SK-N-SH (cell line): ENCODE data around the gene TMEM161B. TPM values are rescaled to one million over a fixed set of nuclear protein-coding genes. Genes with fewer than 3 reads are reported as not detected.
"Not testable (repeated sequence)": the region's sequence is repeated elsewhere in the genome, so short reads cannot be mapped to it uniquely, and the experiment has no call there.

Source experiments
- CTCF ChIA-PET: fragments of 300-600, 350-600 bp; formaldehyde crosslinking; extraction: SDS; loops from one replicate; lab custom pipeline; 2021; lab: Yijun Ruan, JAX
- POLR2A ChIA-PET: fragments of 350-600 bp; sonication (Branson Sonifier 250); formaldehyde crosslinking; extraction: SDS; loops from one replicate; lab custom pipeline; 2020; ENCODE audit warnings: antibody characterized with exemption, inconsistent platforms; lab: Yijun Ruan, JAX
- DNase-seq: peaks from one replicate; pipeline ENCODE4 v3.0.0; 2012
- H2AFZ ChIP-seq: fragments of 200-600 bp; sonication (generic); 2 replicates; pipeline ENCODE4 v1.8.1; 2016; ENCODE audit warnings: antibody characterized with exemption, mild to moderate bottlenecking, low read depth
- H3F3A ChIP-seq: fragments of 200-600 bp; sonication (generic); replicated peaks from 2 replicates; pipeline ENCODE3; 2016; ENCODE audit warnings: antibody characterized with exemption, mild to moderate bottlenecking; ENCODE audit not compliant: insufficient read depth
- H3K27ac ChIP-seq, 2 experiments: fragments of 200-500 bp in 1 of 2; fragments of 200-600 bp in 1 of 2; sonication (Bioruptor generic) in 1 of 2; sonication (generic), shearing (Covaris generic) in 1 of 2; 2 replicates each; pipeline versions ENCODE4 v1.5.1 to v1.6.1; 2014 to 2016; ENCODE audit warnings: low read depth in 2 of 2, inconsistent platforms in 1 of 2, low read length in 1 of 2, mild to moderate bottlenecking in 1 of 2, mixed read lengths in 1 of 2
- H3K27me3 ChIP-seq: fragments of 200-600 bp; sonication (generic), shearing (Covaris generic); 2 replicates; pipeline ENCODE4 v1.6.1; 2016; ENCODE audit warnings: mixed run types; ENCODE audit not compliant: insufficient read depth
- H3K36me3 ChIP-seq, 2 experiments: fragments of 200-500 bp in 1 of 2; fragments of 200-600 bp in 1 of 2; sonication (Bioruptor generic) in 1 of 2; sonication (generic) in 1 of 2; replicated peaks in 1 of 2; 2 replicates each; pipeline versions ENCODE3 to v1.5.1; 2014 to 2016; ENCODE audit warnings: low read length in 1 of 2, mild to moderate bottlenecking in 1 of 2; ENCODE audit not compliant: insufficient read depth in 2 of 2, control insufficient read depth in 1 of 2
- H3K4me1 ChIP-seq, 2 experiments: fragments of 200-500 bp in 1 of 2; fragments of 200-600 bp in 1 of 2; sonication (Bioruptor generic) in 1 of 2; sonication (generic), shearing (Covaris generic) in 1 of 2; 2 replicates each; pipeline versions ENCODE4 v1.5.1 to v1.6.1; 2014 to 2016; ENCODE audit warnings: low read depth in 1 of 2, low read length in 1 of 2, mixed run types in 1 of 2; ENCODE audit not compliant: insufficient read depth in 2 of 2, control insufficient read depth in 1 of 2
- H3K4me2 ChIP-seq: fragments of 200-600 bp; sonication (generic), shearing (Covaris generic); 2 replicates; pipeline ENCODE4 v1.6.1; 2017; ENCODE audit warnings: mixed run types
- H3K4me3 ChIP-seq, 2 experiments: fragments of 200-500 bp in 1 of 2; fragments of 200-600 bp in 1 of 2; sonication (Bioruptor generic) in 1 of 2; sonication (generic), shearing (Covaris generic) in 1 of 2; 2 replicates each; pipeline versions ENCODE4 v1.5.1 to v1.8.1; 2014 to 2016; ENCODE audit warnings: low read depth in 2 of 2, inconsistent platforms in 1 of 2, low read length in 1 of 2, mild to moderate bottlenecking in 1 of 2, mixed read lengths in 1 of 2, moderate library complexity in 1 of 2
- H3K79me2 ChIP-seq: fragments of 200-600 bp; sonication (generic); 2 replicates; pipeline ENCODE4 v1.8.1; 2017; ENCODE audit warnings: mild to moderate bottlenecking; ENCODE audit not compliant: insufficient read depth
- H3K9ac ChIP-seq: fragments of 200-600 bp; sonication (generic); 2 replicates; pipeline ENCODE4 v1.6.1; 2017; ENCODE audit warnings: mixed run types
- H3K9me2 ChIP-seq: fragments of 200-600 bp; sonication (generic); 2 replicates; pipeline ENCODE4 v1.6.1; 2017; ENCODE audit warnings: mixed run types
- H3K9me3 ChIP-seq: fragments of 200-600 bp; sonication (generic); 2 replicates; pipeline ENCODE4 v1.6.1; 2017; ENCODE audit warnings: mixed run types, mild to moderate bottlenecking, moderate library complexity
- H4K20me1 ChIP-seq: fragments of 200-600 bp; sonication (generic); 2 replicates; pipeline ENCODE4 v1.6.1; 2017; ENCODE audit warnings: mild to moderate bottlenecking, mixed run types; ENCODE audit not compliant: insufficient read depth
- FOSL2 ChIP-seq: IDR thresholded peaks from 2 replicates; pipeline ENCODE4 v1.4.0; 2012; ENCODE audit warnings: low read depth, mild to moderate bottlenecking, moderate library complexity, borderline replicate concordance
- GABPA ChIP-seq: IDR thresholded peaks from 2 replicates; pipeline ENCODE4 v1.4.0; 2012; ENCODE audit warnings: low read depth, mild to moderate bottlenecking
- JUND ChIP-seq: IDR thresholded peaks from 2 replicates; pipeline ENCODE4 v1.4.0; 2012
- RAD21 ChIP-seq: IDR thresholded peaks from 2 replicates; pipeline ENCODE4 v1.6.1; 2012; ENCODE audit warnings: mild to moderate bottlenecking, low read length
- RCOR1 ChIP-seq: fragments of 150-350 bp; IDR thresholded peaks from 2 replicates; pipeline ENCODE4 v1.6.1; 2017; ENCODE audit warnings: antibody characterized with exemption, low read length
- RFX5 ChIP-seq: IDR thresholded peaks from 2 replicates; pipeline ENCODE4 v1.6.1; 2012; ENCODE audit warnings: mild to moderate bottlenecking, improper control_type of control experiment, low read length
- RXRA ChIP-seq: IDR thresholded peaks from 2 replicates; pipeline ENCODE4 v1.4.0; 2012; ENCODE audit warnings: low read depth, mild to moderate bottlenecking, borderline replicate concordance
- TAF1 ChIP-seq: IDR thresholded peaks from 2 replicates; pipeline ENCODE4 v1.6.1; 2012; ENCODE audit warnings: low read depth, mild to moderate bottlenecking, low read length, moderate library complexity, borderline replicate concordance
- TEAD4 ChIP-seq: IDR thresholded peaks from 2 replicates; pipeline ENCODE4 v1.4.0; 2012; ENCODE audit warnings: mild to moderate bottlenecking, borderline replicate concordance; ENCODE audit not compliant: insufficient read depth
- YY1 ChIP-seq: IDR thresholded peaks from 2 replicates; pipeline ENCODE4 v1.4.0; 2012; ENCODE audit warnings: low read depth, mild to moderate bottlenecking
- WGBS: methylation state at CpG from one replicate; pipeline ENCODE4 v1.1.6; 2017; ENCODE audit warnings: low lambda C conversion rate; 5-methylcytosine and 5-hydroxymethylcytosine counted together
- polyA plus RNA-seq, 3 experiments: library from polyadenylated mRNA; depleted of rRNA; stranded (reverse); fragments of >200 nt; gene quantifications; 2 replicates each; pipeline ENCODE4 v1.2.3, GENCODE V29; 2012
- TF ChIP-seq, protein P1 (sequence below): IDR thresholded peaks from 2 replicates; pipeline ENCODE4; 2012
- TF ChIP-seq, protein P2 (sequence below): IDR thresholded peaks from 2 replicates; pipeline ENCODE4 v1.4.0; 2012; ENCODE audit warnings: low read depth, borderline replicate concordance
- TF ChIP-seq, protein P3 (sequence below): fragments of 150-350 bp; IDR thresholded peaks from 2 replicates; pipeline ENCODE4 v1.6.1; 2016; ENCODE audit warnings: mild to moderate bottlenecking, low read depth, low read length
- TF ChIP-seq, protein P4 (sequence below): IDR thresholded peaks from 2 replicates; pipeline ENCODE4 v1.6.1; 2012; ENCODE audit warnings: mild to moderate bottlenecking, low read depth, low read length, moderate library complexity

TMEM161B gene
- polyA plus RNA-seq, 1 of the 3 experiments (the other 2 are of a cell fraction): 8.0 TPM

DNA sequence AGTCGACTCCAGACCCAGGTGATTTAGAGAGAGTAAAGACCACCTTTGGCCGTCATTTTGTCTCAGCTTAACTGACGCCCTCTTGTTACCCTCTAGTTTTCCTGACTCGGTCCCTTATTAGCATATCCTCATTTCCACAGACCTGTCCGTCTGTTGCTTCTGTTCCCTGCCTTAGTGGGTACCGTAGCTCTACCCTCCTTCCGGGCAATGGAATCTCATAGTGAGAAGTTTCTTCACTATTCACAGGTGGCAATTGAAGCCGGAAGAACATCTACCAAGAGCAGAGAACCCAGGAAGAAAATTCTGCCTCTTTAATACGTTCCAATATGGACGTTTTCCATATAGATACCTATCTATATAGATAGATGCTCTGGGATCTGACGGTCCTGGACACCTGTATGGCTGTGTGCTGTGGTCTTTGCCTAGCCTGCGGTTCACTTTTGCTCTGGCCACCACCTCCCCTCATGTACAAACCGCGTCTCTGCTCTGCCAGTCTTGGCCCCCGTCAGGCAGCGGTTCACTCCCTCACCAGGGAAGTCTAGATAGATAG lies 652 bp upstream of the TMEM161B start (continued):
- TF ChIP-seq, protein P1, sequence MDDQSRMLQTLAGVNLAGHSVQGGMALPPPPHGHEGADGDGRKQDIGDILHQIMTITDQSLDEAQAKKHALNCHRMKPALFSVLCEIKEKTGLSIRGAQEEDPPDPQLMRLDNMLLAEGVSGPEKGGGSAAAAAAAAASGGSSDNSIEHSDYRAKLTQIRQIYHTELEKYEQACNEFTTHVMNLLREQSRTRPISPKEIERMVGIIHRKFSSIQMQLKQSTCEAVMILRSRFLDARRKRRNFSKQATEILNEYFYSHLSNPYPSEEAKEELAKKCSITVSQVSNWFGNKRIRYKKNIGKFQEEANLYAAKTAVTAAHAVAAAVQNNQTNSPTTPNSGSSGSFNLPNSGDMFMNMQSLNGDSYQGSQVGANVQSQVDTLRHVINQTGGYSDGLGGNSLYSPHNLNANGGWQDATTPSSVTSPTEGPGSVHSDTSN: no peak

DNA sequence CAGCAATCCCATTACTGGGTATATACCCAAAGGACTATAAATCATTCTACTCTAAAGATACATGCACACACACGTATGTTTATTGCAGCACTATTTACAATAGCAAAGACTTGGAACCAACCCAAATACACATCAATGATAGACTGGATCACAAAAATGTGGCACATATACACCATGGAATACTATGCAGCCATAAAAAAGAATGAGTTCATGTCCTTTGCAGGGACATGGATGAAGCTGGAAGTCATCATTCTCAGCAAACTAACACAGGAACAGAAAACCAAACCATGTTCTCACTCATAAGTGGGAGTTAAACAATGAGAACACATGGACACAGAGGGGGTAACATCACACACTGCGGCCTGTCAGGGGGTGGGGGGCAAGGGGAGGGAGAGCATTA lies 4.1 kb downstream of the TMEM161B start:
- Histone ChIP-seq H4K20me1 (0 out of 2 replicates have a peak, but pooled peaks cover 10% of the 10 kb centered on the region), H3K4me1 (peaks cover 0 to 12% of the 10 kb centered on the region in 2 experiments; a peak in 3 of 4 replicates), H3K36me3 (peaks cover 4 to 16% of the 10 kb centered on the region in 2 experiments), H3K79me2 (peaks cover 98% of the 10 kb centered on the region)
- H2AFZ ChIP-seq, H3K4me3 ChIP-seq, H3F3A ChIP-seq, H3K27me3 ChIP-seq, H3K9me3 ChIP-seq, H3K9ac ChIP-seq, CTCF ChIA-PET, DNase-seq, H3K4me2 ChIP-seq, H3K9me2 ChIP-seq, H3K27ac ChIP-seq, POLR2A ChIA-PET: not testable (repeated sequence)
- 100% methylated on average over 2 of the region's 2 CpGs for WGBS

DNA sequence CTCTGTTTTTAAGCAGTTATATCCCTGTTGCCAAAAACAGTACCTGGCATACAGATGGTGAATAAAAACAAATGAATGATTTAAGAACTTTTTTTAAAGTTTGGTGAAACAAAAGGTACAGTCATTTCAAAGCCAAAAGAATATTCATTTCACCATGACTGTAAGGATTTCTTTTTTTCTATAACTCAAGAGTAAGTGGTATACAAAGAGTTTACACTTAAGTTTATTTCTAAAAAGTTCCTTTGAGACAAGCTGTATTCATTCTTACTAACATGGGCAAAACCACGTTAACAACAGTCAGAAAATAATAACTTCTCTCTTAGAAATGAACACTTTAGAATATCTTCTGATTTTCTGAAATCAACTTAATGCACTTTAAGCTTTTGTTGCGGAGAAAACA lies 5.3 kb downstream of the TMEM161B start:
- no peaks in the 10 kb centered on the region for H3K9me3 ChIP-seq

More for the DNA sequence above, 5.3 kb downstream of the TMEM161B start:
- no peaks in the 10 kb centered on the region for H3K27me3 ChIP-seq
- DNase-seq: no peak
- no peaks in the 10 kb centered on the region for H3F3A ChIP-seq
- H2AFZ ChIP-seq: no peak overlapping the region
- POLR2A ChIA-PET: no interaction called here
- H3K9me2 ChIP-seq: no peaks in the 10 kb centered on the region
- H4K20me1 ChIP-seq: peaks cover 19% of the 10 kb centered on the region; the same call in 1 of the 2 replicates
- no peak for TF ChIP-seq RXRA
- TF ChIP-seq RFX5: no peak
- TF ChIP-seq JUND: no peak
- TF ChIP-seq TEAD4: no peak
- TF ChIP-seq, protein P2, sequence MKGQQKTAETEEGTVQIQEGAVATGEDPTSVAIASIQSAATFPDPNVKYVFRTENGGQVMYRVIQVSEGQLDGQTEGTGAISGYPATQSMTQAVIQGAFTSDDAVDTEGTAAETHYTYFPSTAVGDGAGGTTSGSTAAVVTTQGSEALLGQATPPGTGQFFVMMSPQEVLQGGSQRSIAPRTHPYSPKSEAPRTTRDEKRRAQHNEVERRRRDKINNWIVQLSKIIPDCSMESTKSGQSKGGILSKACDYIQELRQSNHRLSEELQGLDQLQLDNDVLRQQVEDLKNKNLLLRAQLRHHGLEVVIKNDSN: no peak
- no peak for TF ChIP-seq RCOR1
- TF ChIP-seq, protein P3, sequence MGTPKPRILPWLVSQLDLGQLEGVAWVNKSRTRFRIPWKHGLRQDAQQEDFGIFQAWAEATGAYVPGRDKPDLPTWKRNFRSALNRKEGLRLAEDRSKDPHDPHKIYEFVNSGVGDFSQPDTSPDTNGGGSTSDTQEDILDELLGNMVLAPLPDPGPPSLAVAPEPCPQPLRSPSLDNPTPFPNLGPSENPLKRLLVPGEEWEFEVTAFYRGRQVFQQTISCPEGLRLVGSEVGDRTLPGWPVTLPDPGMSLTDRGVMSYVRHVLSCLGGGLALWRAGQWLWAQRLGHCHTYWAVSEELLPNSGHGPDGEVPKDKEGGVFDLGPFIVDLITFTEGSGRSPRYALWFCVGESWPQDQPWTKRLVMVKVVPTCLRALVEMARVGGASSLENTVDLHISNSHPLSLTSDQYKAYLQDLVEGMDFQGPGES: no peak
- no peak for TF ChIP-seq TAF1
- TF ChIP-seq YY1: no peak
- TF ChIP-seq, protein P4, sequence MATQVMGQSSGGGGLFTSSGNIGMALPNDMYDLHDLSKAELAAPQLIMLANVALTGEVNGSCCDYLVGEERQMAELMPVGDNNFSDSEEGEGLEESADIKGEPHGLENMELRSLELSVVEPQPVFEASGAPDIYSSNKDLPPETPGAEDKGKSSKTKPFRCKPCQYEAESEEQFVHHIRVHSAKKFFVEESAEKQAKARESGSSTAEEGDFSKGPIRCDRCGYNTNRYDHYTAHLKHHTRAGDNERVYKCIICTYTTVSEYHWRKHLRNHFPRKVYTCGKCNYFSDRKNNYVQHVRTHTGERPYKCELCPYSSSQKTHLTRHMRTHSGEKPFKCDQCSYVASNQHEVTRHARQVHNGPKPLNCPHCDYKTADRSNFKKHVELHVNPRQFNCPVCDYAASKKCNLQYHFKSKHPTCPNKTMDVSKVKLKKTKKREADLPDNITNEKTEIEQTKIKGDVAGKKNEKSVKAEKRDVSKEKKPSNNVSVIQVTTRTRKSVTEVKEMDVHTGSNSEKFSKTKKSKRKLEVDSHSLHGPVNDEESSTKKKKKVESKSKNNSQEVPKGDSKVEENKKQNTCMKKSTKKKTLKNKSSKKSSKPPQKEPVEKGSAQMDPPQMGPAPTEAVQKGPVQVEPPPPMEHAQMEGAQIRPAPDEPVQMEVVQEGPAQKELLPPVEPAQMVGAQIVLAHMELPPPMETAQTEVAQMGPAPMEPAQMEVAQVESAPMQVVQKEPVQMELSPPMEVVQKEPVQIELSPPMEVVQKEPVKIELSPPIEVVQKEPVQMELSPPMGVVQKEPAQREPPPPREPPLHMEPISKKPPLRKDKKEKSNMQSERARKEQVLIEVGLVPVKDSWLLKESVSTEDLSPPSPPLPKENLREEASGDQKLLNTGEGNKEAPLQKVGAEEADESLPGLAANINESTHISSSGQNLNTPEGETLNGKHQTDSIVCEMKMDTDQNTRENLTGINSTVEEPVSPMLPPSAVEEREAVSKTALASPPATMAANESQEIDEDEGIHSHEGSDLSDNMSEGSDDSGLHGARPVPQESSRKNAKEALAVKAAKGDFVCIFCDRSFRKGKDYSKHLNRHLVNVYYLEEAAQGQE: no peak
- no peak for TF ChIP-seq GABPA
- TF ChIP-seq FOSL2: no peak
- no peak for TF ChIP-seq RAD21
- TF ChIP-seq, all 33 proteins: peak for 0
- Histone ChIP-seq H3K79me2 (peaks cover 100% of the 10 kb centered on the region), H3K9ac (no peak overlapping the region), H3K4me3 (no peak overlapping the region), H3K27ac (no peak overlapping the region), H3K4me2 (no peak overlapping the region), H3K36me3 (peaks cover 9 to 16% of the 10 kb centered on the region in 2 experiments), H3K4me1 (peaks cover 0 to 9% of the 10 kb centered on the region in 2 experiments; a peak in 3 of 4 replicates)
- CTCF ChIA-PET: no interaction called here
- WGBS: 93% methylated on average over 2 of the region's 2 CpGs
